Activated naive CD8-positive, alpha-beta T cell treated with anti-CD3 and anti-CD28 coated beads, Interleukin-2, amount 10 ng/mL, durations not matched to agents 7 days and 5 days (primary cell): Measurements from ENCODE around the gene ULBP2. TPM values are rescaled to one million over a fixed set of nuclear protein-coding genes. Genes with fewer than 3 reads are reported as not detected.
A peak's percentile ranks its signal among the peaks of the same experiment; 100 is the strongest.
"Not testable (repeated sequence)": the region's sequence is repeated elsewhere in the genome, so short reads cannot be mapped to it uniquely, and the experiment has no call there.

Source experiments
- ATAC-seq: fragments of 150-1000 bp; cut with Tn5 transposase; one replicate; pipeline ENCODE4 v1.10.0; 2021; ENCODE audit warnings: low read depth, moderate library complexity
- POLR2A ChIA-PET: fragments of 350-600 bp; sonication (Branson Sonifier 250); formaldehyde crosslinking; loops from one replicate; lab custom pipeline; 2021; ENCODE audit warnings: antibody characterized with exemption; lab: Charles Lee
- DNase-seq: peaks from one replicate; pipeline ENCODE4 v3.0.0; 2021
- H3K27ac Mint-ChIP-seq: one replicate; pipeline ENCODE4 v1.8.0; 2022; ENCODE audit warnings: mild to moderate bottlenecking, mixed read lengths
- H3K27me3 Mint-ChIP-seq: one replicate; pipeline ENCODE4 v1.8.0; 2022; ENCODE audit warnings: mild to moderate bottlenecking, moderate library complexity, mixed read lengths
- H3K36me3 Mint-ChIP-seq: one replicate; pipeline ENCODE4 v1.8.0; 2021; ENCODE audit warnings: mild to moderate bottlenecking, mixed read lengths
- H3K4me1 Mint-ChIP-seq: one replicate; pipeline ENCODE4 v1.8.0; 2021; ENCODE audit warnings: mixed read lengths
- H3K4me3 Mint-ChIP-seq: one replicate; pipeline ENCODE4 v1.8.0; 2022; ENCODE audit warnings: mild to moderate bottlenecking, moderate library complexity, mixed read lengths
- H3K9me3 Mint-ChIP-seq: one replicate; pipeline ENCODE4 v1.8.0; 2021; ENCODE audit warnings: mixed read lengths
- total RNA-seq, 2 experiments: library from RNA; stranded (reverse); gene quantifications; one replicate each; pipeline ENCODE4 v1.2.3, GENCODE V29; 2021

ULBP2 gene
- total RNA-seq, 2 experiments from 2014 or later: 0.53 to 0.60 TPM

DNA sequence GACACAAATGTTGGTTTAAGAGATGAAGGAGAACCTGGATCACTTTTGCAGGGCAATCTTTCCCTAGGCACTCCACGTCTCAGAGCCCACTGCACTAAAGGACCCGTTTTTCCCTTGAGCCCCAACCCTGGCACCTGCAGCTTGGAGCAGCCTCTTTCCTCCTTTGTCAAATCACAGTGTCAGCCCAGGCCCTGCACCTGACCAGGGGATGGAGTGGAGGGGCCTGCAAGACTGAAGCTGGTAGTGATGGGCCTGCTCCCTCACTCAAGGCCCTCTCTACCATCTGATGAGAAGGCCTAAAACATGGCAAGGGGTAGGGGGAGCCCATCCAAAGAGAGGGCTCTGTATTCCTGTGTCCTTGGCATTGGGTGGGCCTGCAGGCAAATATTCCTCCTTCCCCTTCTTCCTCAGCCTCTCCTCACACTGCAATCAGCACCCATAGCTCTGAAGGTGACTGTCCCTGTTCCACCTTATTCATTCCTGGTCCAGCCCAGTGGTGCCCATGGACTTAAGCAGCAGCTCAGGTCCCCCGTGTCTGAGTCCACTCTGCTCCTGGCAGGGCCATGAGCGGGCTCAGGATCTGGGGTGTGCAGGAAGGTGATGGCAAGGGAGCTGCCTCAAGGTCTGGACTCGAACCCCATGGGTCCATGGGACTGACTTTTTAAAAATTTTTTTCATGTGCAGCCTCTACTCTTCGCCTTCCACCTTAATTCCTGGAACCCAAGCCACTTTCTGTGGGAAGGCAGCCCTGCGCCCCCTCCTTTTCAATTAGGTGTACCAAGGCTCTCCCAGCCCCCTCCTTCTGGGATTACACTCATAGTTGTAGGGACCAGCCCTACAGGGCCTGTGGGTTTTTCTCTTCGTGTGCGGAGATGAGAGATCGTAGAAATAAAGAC is 25.6 kb upstream of the ULBP2 start:
- DNase-seq (no peak), ATAC-seq (no peak)
- Mint-ChIP-seq H3K36me3 (no peaks in the 10 kb centered on the region), H3K4me3 (no peak overlapping the region), H3K27ac (no peak overlapping the region), H3K9me3 (no peaks in the 10 kb centered on the region), H3K4me1 (no peaks in the 10 kb centered on the region), H3K27me3 (peaks cover 39% of the 10 kb centered on the region)
- POLR2A ChIA-PET: interaction anchor here (0.6 kb wide), 1 partner anchor 68 kb away, joined by 4 read pairs; no protein-coding TSS in a partner anchor

DNA sequence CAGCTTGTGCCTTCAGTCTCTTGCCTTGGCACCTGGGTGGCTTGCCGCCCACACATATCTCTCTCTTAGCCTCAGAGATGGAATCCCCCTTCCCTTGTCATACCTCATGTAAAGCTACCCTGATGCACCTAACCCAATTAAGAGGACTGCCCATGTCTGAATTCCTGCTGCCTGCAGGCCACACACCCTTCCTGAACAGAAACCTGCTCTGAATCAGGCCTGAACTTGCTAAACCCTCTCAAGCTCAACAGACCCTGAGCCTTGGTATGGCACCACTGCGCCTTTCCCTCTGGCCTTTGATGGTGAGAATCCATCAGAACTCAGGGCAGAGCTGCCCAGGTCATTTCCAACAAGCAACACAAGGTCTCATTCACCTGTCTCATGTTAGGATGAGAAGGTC is 24.1 kb upstream of the ULBP2 start:
- Mint-ChIP-seq H3K27ac (no peak overlapping the region), H3K9me3 (no peaks in the 10 kb centered on the region), H3K4me3 (no peak overlapping the region), H3K27me3 (peaks cover 49% of the 10 kb centered on the region), H3K4me1 (peaks cover 5% of the 10 kb centered on the region), H3K36me3 (no peaks in the 10 kb centered on the region)
- POLR2A ChIA-PET: no interaction called here
- DNase-seq (no peak), ATAC-seq (no peak)

DNA sequence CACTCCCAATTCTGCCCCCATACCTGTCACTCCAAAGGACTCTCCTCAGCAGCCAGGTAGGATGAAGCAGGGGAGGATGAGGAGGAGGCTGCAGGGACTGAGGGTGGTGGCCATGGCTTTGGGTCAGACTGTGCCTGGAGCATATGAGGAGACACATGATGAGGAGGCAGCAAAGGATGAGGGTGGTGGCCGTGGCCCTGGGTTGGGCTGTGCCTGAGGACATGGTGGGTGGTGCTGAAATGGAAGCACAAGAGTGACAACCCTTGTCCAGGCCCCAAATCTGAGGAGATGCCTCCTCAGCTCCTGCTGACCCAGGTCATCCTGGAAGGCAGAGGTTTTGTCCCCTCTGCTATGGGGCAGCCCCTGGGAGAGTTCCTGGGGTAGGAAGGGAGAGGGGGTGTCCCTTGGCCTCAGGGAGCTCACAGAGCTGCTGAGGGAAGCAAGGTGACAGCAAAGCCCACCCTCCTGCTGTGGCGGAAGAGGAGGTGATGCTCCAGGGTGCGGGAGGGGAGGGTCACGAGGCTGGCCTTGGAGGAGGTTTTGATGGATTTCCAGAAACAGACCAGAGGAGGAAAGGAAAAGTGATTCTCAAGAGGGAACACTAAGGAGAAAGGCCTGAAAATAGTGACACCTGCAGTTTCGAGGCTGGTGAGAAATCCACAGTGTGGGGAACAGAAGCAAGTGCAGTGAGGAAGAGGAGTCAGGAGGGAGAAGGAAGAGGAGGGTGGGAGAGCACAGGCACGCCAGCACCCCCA is 23.5 kb upstream of the ULBP2 start:
- POLR2A ChIA-PET: no interaction called here
- Mint-ChIP-seq H3K4me1 (peaks cover 11% of the 10 kb centered on the region), H3K36me3 (no peaks in the 10 kb centered on the region), H3K27me3 (peaks cover 49% of the 10 kb centered on the region), H3K9me3 (no peaks in the 10 kb centered on the region), H3K4me3 (no peak overlapping the region), H3K27ac (no peak overlapping the region)
- DNase-seq (no peak), ATAC-seq (no peak)

DNA sequence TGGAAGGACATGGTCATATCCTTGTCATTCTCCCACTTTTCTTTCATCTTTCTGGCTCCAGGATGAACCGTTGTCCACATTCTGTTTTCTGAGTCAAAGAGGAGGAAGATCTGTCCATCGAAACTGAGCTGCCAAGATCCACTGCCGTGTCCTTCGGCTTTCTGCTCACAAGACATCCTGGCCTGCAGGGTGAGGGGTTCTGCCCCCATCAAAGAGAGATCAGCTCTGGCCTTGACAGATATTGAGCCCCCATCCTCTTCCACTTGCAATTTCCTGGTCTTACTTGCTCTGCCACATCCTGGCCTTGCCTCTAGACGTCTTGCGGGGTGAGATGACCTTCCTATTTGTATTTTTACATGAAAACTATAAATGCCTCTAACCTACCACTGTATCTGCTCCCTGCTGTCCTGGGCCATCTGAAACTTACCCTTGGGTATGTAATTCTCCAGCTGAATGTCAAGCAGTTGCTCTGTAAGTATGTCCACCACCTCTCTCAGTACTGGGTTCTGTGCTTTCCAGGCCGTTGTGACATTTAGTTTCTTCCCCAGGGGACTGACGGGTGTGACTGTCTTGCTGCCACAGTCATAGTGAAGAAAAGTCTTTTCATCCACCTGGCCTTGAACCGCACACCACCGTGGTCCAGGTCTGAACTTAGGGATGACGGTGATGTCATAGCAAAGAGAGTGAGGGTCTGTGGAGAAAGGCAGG is 22.5 kb upstream of the ULBP2 start:
- POLR2A ChIA-PET, ATAC-seq, H3K9me3 Mint-ChIP-seq, H3K4me3 Mint-ChIP-seq, DNase-seq, H3K27ac Mint-ChIP-seq, H3K36me3 Mint-ChIP-seq: not testable (repeated sequence)
- Mint-ChIP-seq H3K4me1 (peaks cover 11% of the 10 kb centered on the region), H3K27me3 (peaks cover 54% of the 10 kb centered on the region)

DNA sequence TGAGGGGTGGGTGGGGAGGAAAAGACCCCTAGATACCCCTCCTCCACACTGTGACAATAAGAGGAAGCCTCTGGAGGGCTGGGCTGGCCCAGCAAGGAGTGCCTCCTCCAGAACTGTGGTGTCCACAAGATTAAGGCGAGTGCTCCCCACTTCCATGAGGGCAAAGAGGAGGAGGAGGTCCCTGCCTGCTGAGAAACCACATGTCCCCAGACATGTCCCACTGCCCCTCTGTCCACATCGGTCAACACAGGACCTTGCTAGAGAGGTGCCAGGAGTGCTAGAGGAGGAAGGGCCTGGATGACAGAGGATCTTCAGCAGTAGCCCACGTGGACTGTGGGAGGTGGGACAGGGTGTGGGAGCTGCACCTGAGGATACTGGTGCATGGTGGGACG is 22.0 kb upstream of the ULBP2 start:
- Mint-ChIP-seq H3K27ac (no peak overlapping the region), H3K36me3 (no peaks in the 10 kb centered on the region), H3K27me3 (peaks cover 54% of the 10 kb centered on the region), H3K9me3 (no peaks in the 10 kb centered on the region), H3K4me3 (no peak overlapping the region), H3K4me1 (peaks cover 11% of the 10 kb centered on the region)
- POLR2A ChIA-PET: no interaction called here
- DNase-seq: no peak
- no peak for ATAC-seq

DNA sequence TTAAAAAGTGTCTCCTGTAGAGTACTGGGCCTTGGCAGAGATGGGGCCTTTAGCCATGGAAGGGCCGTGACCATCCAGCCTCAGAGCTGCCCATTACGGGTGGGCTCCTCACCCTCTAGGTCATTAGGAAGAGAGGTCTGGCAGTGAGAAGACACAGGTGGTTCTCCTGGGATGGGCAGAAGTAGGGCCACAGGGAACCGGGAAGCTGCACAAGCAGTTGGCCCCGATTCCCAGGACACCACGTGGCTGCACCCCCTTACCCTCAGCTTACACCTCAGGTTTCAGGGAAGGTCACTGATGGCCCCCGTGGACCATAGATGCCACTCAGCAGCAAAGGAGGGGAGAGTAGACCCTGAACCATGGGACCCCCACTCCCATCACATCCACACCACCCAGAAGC is 20.5 kb upstream of the ULBP2 start:
- no peak overlapping the region for H3K27ac Mint-ChIP-seq
- H3K9me3 Mint-ChIP-seq: no peaks in the 10 kb centered on the region
- no peak overlapping the region for H3K4me3 Mint-ChIP-seq
- no peaks in the 10 kb centered on the region for H3K36me3 Mint-ChIP-seq
- peaks cover 16% of the 10 kb centered on the region for H3K4me1 Mint-ChIP-seq
- DNase-seq: no peak
- POLR2A ChIA-PET: no interaction called here
- no peak for ATAC-seq
- H3K27me3 Mint-ChIP-seq: peaks cover 61% of the 10 kb centered on the region

DNA sequence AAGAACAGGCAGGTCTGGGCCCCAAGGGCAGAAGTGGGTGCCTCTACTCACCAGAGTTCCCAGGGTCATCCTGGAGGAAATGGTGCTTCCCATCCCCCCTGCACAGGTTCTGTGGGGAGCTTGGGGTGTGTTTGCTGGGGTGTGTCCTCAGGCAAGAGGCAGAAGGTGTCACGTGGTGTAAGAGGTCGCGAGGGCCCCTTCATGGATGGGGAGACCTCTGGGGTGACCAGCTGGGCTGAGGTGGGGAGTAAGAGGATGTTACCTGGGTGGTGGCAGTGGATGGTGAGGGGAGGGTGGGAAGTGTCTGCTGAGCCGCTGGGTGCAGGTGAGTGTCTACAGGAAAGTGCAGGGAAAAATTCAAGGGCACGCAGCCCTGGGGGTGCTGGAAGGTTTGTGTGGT is 19.7 kb upstream of the ULBP2 start:
- Mint-ChIP-seq H3K4me3 (peak overlapping the region; percentile 37), H3K4me1 (peaks cover 17% of the 10 kb centered on the region), H3K27me3 (peaks cover 57% of the 10 kb centered on the region)
- H3K36me3 Mint-ChIP-seq, ATAC-seq, POLR2A ChIA-PET, DNase-seq, H3K27ac Mint-ChIP-seq, H3K9me3 Mint-ChIP-seq: not testable (repeated sequence)

DNA sequence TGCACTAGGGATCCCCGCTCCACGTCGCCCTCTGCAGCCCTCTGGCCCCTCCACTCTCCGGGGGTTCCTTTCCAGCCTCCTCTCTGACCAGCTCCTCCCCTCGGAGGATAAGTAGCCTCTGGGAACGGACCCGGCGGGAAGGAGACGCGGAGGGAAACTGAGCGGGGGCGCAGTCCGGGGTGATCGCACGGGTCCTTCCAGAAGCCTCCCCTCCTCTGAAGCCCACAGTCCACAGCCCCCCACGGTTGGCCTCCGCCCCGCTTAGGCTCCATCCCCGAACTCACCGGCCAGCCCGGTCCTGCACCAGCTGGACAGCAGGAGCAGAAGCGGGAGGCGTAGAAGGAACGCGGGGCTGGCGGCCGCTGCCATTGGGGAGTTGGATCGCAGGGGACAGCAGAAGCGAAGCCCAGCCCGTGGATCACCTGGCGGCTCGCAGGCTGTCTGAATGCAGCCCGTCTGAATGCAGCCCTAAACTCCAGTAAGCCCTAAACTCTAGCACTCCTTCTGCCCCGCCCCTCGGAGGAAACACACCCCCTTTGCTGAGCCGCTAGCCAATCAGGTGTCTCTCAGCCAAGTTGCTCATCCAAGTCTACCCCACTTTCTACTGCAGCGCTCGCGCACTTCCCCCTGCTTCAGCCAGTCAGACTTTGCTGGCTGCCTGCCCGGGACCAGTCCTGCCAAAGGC is 19.0 kb upstream of the ULBP2 start, which contains the start of gene RAET1G:
RAET1G (minus strand) TSS at position 480 of the 685 bp plus-strand sequence; CDS start at position 369, 111 bp downstream.
- H3K27ac Mint-ChIP-seq: no peak within 1 kb of the TSS
- peak within 1 kb of the TSS; percentile 84 for H3K4me3 Mint-ChIP-seq
- H3K9me3 Mint-ChIP-seq: no peaks in the 10 kb centered on the region
- H3K4me1 Mint-ChIP-seq: peaks cover 17% of the 10 kb centered on the region
- POLR2A ChIA-PET: no interaction called here
- H3K36me3 Mint-ChIP-seq: no peaks in the 10 kb centered on the region
- ATAC-seq (peak; percentile 92), DNase-seq (peak; percentile 75)
- peaks cover 63% of the 10 kb centered on the region for H3K27me3 Mint-ChIP-seq

DNA sequence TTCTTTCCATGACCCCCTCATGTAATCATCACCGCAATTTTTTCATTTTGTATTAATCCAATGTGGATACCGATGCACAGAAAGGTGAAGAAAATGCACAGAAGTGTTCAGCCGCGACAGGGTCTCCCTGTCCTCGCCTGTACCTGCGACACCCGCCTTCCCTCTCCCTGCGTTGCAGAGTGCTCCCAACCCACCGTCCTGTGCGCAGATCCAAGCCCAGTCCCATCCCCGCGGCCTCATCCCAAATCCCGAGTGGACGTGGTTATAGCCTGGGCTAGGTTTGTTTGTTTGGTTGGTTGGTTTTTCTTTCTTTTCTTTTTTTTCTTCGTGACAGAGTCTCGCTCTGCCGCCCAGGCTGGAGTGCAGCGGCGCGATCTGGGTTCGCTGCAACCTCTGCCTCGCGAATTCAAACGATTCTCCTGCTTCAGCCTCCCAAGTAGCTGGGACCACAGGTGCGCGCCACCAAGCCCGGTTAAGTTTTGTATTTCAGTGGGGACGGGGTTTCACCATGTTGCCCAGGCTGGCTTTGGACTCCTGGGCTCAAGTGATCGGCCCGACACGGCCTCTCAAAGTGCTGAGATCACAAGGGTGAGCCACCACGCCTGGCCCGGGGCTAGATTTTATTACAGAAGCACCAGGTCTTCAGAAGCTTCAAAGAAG is 18.4 kb upstream of the ULBP2 start:
- Mint-ChIP-seq H3K9me3 (no peaks in the 10 kb centered on the region), H3K27ac (no peak overlapping the region), H3K4me3 (peak overlapping the region; percentile 84), H3K27me3 (peaks cover 70% of the 10 kb centered on the region), H3K36me3 (no peaks in the 10 kb centered on the region), H3K4me1 (peaks cover 17% of the 10 kb centered on the region)
- DNase-seq: no peak
- POLR2A ChIA-PET: no interaction called here
- ATAC-seq: peak; percentile 14

DNA sequence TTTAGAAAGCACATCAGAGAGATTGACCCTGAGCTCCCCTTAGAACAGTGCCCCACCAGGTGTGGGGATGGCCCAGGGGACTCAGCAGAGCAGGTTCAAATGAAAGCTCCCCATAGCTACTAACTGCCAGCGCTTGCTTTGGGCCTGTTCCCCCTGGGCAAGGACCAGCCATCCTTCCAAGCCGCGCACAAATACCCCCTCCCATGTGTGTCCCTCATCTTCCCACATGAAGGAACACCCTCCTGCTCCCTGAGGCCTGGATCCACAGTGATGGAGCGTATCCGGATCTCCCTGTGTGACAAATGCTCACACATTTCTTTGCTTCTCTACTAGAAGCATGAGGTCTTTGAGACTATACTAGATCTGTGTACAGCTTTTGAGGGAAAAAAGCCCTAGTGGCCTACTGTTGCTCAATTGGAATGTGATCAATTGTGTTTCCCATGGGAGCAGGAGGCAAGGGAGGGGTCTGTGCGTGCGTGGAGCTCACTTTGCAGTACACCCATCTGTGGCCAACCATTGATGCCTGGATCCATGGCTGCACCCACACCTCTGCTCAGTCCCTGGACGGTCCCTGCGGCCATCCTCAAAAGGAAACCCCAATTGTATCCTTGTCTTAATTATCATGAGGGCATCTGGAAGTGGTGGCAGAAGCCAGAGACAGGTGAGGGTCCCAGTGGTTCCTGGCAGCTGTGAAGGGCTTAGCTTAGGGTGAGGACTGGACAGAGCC is 17.4 kb upstream of the ULBP2 start:
- Mint-ChIP-seq H3K27ac (no peak overlapping the region), H3K36me3 (no peaks in the 10 kb centered on the region), H3K9me3 (no peaks in the 10 kb centered on the region), H3K4me3 (peak overlapping the region; percentile 21), H3K27me3 (peaks cover 79% of the 10 kb centered on the region), H3K4me1 (peaks cover 17% of the 10 kb centered on the region)
- ATAC-seq (no peak), DNase-seq (no peak)
- POLR2A ChIA-PET: no interaction called here

DNA sequence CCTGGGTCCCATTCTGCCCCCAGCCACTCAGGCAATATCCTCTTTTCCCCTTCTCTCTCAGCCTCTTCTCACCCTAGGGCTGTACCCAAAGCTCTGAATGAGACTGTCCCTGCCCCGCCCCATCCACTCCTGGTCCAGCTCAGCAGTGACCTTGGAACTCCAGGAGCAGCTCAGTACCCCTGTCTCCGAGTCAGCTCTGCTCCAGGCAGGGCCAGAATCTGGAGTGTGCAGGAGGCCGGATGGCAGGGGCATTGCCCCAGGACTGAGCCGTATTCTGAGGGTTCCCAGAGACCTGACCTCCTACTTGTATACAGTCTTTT is 16.9 kb upstream of the ULBP2 start:
- H3K36me3 Mint-ChIP-seq: no peaks in the 10 kb centered on the region
- no peak for ATAC-seq
- POLR2A ChIA-PET: no interaction called here

More for the DNA sequence above, 16.9 kb upstream of the ULBP2 start:
- Mint-ChIP-seq H3K4me1 (peaks cover 17% of the 10 kb centered on the region), H3K9me3 (no peaks in the 10 kb centered on the region), H3K27me3 (peaks cover 84% of the 10 kb centered on the region), H3K4me3 (no peak overlapping the region), H3K27ac (no peak overlapping the region)
- DNase-seq: no peak
